H1 (cell line): ENCODE measurements around the gene ZNF358. TPM values are rescaled to one million over a fixed set of nuclear protein-coding genes. Genes with fewer than 3 reads are reported as not detected.
A peak's percentile ranks its signal among the peaks of the same experiment; 100 is the strongest.

Experiments used
- BCL11A ChIP-seq, 2 experiments: IDR thresholded peaks; one replicate each; pipeline ENCODE4 v1.6.1; 2011; ENCODE audit warnings: low read depth in 2 of 2, low read length in 2 of 2, mild to moderate bottlenecking in 2 of 2
- CHD1 ChIP-seq: IDR thresholded peaks from 2 replicates; pipeline ENCODE4 v1.6.1; 2012; ENCODE audit warnings: low read depth, low read length, improper control_type of control experiment
- CHD7 ChIP-seq: fragments of 300-600 bp; sonication (generic); IDR thresholded peaks from 2 replicates; pipeline ENCODE4 v1.7.1; 2012; ENCODE audit warnings: low read length, moderate library complexity, mild to moderate bottlenecking, inconsistent platforms; ENCODE audit not compliant: insufficient replicate concordance
- E2F6 ChIP-seq: IDR thresholded peaks from 2 replicates; pipeline ENCODE4 v1.6.1; 2012; ENCODE audit warnings: inconsistent platforms
- JUND ChIP-seq: IDR thresholded peaks from 2 replicates; pipeline ENCODE4 v1.6.1; 2011; ENCODE audit warnings: mild to moderate bottlenecking, improper control_type of control experiment, low read length
- KDM1A ChIP-seq: fragments of 200-600, 300-600 bp; sonication (generic); IDR thresholded peaks from 2 replicates; pipeline ENCODE4 v1.7.1; 2016; ENCODE audit warnings: mild to moderate bottlenecking, low read length, borderline replicate concordance
- SAP30 ChIP-seq: fragments of 300-600 bp; sonication (generic); IDR thresholded peaks from 2 replicates; pipeline ENCODE4 v1.7.1; 2012; ENCODE audit warnings: low read length, moderate library complexity, mild to moderate bottlenecking, inconsistent platforms; ENCODE audit not compliant: insufficient read depth, insufficient replicate concordance
- SP2 ChIP-seq: IDR thresholded peaks from 2 replicates; pipeline ENCODE4 v1.6.1; 2012; ENCODE audit warnings: mild to moderate bottlenecking, low read length, inconsistent platforms
- TAF1 ChIP-seq: IDR thresholded peaks from 2 replicates; pipeline ENCODE4 v1.6.1; 2011; ENCODE audit warnings: mild to moderate bottlenecking, low read depth, low read length
- polyA plus RNA-seq, 7 experiments: library from polyadenylated mRNA; depleted of rRNA in 3 of 7; stranded (reverse) in 5 of 7; unstranded in 2 of 7; fragments of >200 nt in 5 of 7; fragments of 200-250 nt in 2 of 7; gene quantifications; 1 replicate in 5 of 7; 2 replicates in 1 of 7; 4 replicates in 1 of 7; pipeline versions ENCODE4 v1.2.1 to v1.2.3, GENCODE V29; 2011 to 2013; ENCODE audit warnings: missing spikeins in 2 of 7, mixed read lengths in 2 of 7
- total RNA-seq: library from RNA; stranded (reverse); fragmentation: NEBNext Ultra II Directional; extraction: Animal tissue kit (Norgen Biotek cat#: 25700); gene quantifications from 2 replicates; pipeline ENCODE4 v1.2.1, GENCODE V29; 2021

ZNF358 gene
- total and polyA plus RNA-seq, 2 of the 8 experiments (the other 6 are each of a cell fraction or from before 2014, with no cell fraction given) = 40.0 to 60.3 TPM

GRCh38 chr19:7522072-7522922, 6.4 kb downstream of the ZNF358 start, which contains the start of gene MCOLN1 (continued):
- TF ChIP-seq CHD7 (no peak), SP2 (no peak), TAF1 (peak; percentile 46; the same call in 1 of the 2 replicates), BCL11A (IDR thresholded peaks at IDR 0.05; ENCODE audit: low read depth in 2 of 2, low read length in 2 of 2) (no peak), E2F6 (peak; percentile 68), SAP30 (peak; percentile 26), CHD1 (no peak), KDM1A (no peak), JUND (no peak)
